DND-41 (cell line): ENCODE results near the gene SORBS1.

Experiments
- ATAC-seq: fragments of 200-7000 bp; cut with Tn5 transposase; 3 replicates; pipeline ENCODE4 v1.9.1; 2021; ENCODE audit warnings: low read depth; ENCODE audit not compliant: insufficient read depth
- DNase-seq: peaks from one replicate; pipeline ENCODE4 v3.0.0-alpha.2; 2020
- H2AFZ ChIP-seq: 2 replicates; pipeline ENCODE4 v1.6.0; 2012; ENCODE audit warnings: low read depth, low read length
- H3K27ac ChIP-seq: 2 replicates; pipeline ENCODE4 v1.5.1; 2012; ENCODE audit warnings: low read length, inconsistent platforms
- H3K27me3 ChIP-seq: fragments of 200-600 bp; sonication (generic); 2 replicates; pipeline ENCODE4 v1.6.0; 2012; ENCODE audit warnings: low read length, mild to moderate bottlenecking, inconsistent platforms; ENCODE audit not compliant: insufficient read depth, poor library complexity
- H3K36me3 ChIP-seq: 2 replicates; pipeline ENCODE4 v1.5.1; 2012; ENCODE audit warnings: low read length, inconsistent platforms; ENCODE audit not compliant: insufficient read depth
- H3K4me1 ChIP-seq: 2 replicates; pipeline ENCODE4 v1.5.1; 2012; ENCODE audit warnings: mild to moderate bottlenecking, low read length; ENCODE audit not compliant: insufficient read depth
- H3K4me2 ChIP-seq: 2 replicates; pipeline ENCODE4 v1.6.0; 2012; ENCODE audit warnings: mild to moderate bottlenecking, moderate library complexity, low read length, inconsistent platforms; ENCODE audit not compliant: insufficient read depth
- H3K4me3 ChIP-seq, 2 experiments: fragments of 200-600 bp in 1 of 2; shearing (Covaris generic) in 1 of 2; 2 replicates each; pipeline ENCODE4 v1.5.1; 2012 to 2016; ENCODE audit warnings: inconsistent platforms in 2 of 2, low read length in 2 of 2, mild to moderate bottlenecking in 2 of 2, low read depth in 1 of 2, moderate library complexity in 1 of 2
- H3K79me2 ChIP-seq: 2 replicates; pipeline ENCODE4 v1.6.0; 2012; ENCODE audit warnings: low read length, inconsistent platforms; ENCODE audit not compliant: insufficient read depth
- H3K9ac ChIP-seq: 2 replicates; pipeline ENCODE4 v1.6.0; 2012; ENCODE audit warnings: low read depth, mild to moderate bottlenecking, inconsistent platforms, low read length, moderate library complexity
- H3K9me3 ChIP-seq: 2 replicates; pipeline ENCODE4 v1.5.1; 2012; ENCODE audit warnings: low read length, moderate library complexity, mild to moderate bottlenecking, inconsistent platforms; ENCODE audit not compliant: insufficient read depth, severe bottlenecking
- H4K20me1 ChIP-seq: 2 replicates; pipeline ENCODE4 v1.6.0; 2012; ENCODE audit warnings: low read length; ENCODE audit not compliant: insufficient read depth
- EZH2 ChIP-seq: IDR thresholded peaks from 3 replicates; pipeline ENCODE4 v1.6.1; 2012; ENCODE audit warnings: borderline replicate concordance, low read depth, mild to moderate bottlenecking, moderate library complexity, low read length, inconsistent platforms; ENCODE audit not compliant: severe bottlenecking
- TF ChIP-seq, protein P1 (sequence below): IDR thresholded peaks from 2 replicates; pipeline ENCODE4 v1.5.1; 2012; ENCODE audit warnings: borderline replicate concordance, low read length, moderate library complexity, mild to moderate bottlenecking; ENCODE audit not compliant: poor library complexity, severe bottlenecking; ENCODE audit errors: extremely low read depth

SORBS1 gene

DNA sequence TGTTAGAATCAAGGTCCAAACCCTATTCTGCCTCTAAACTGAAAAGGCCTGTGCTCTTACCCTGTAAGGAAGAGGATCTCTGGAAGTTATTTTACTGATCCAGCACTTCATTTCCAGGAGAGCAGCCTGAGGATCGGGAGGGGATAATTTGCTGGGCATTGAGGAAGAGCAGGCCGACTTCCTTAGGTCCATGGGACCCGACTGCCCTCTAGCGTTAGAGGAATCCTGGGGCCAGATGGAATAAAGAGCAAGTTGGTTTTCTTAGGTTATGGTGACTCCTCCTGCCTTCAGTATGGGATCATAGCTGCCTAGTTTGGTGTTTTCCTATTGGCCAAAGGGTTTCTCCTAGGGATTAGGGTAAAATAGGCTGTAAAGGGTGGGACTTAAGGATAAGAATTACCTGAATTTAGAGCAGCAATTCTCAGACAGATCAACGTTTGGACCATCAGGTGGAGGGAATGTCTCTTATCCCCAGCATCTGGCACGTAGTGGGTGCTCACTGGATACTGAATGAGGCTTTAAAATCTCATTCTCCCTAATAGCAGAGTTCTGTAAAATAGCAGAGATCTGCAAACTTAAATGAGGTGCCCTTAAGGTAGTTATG, 40.0 kb upstream of the SORBS1 start:
- H4K20me1 ChIP-seq: 0 out of 2 replicates have a peak, but pooled peaks cover 3% of the 10 kb centered on the region
- no peaks in the 10 kb centered on the region for H3K4me1 ChIP-seq
- no peak overlapping the region for H3K9ac ChIP-seq
- no peak overlapping the region for H3K4me2 ChIP-seq
- H3K36me3 ChIP-seq: peaks cover 14% of the 10 kb centered on the region; the same call in 1 of the 2 replicates
- no peaks in the 10 kb centered on the region for H3K27me3 ChIP-seq
- 0 out of 2 replicates have a peak overlapping the region, but pooled peaks have one; percentile 32 for H2AFZ ChIP-seq
- DNase-seq: peak; percentile 51
- no peaks in the 10 kb centered on the region for H3K9me3 ChIP-seq
- H3K27ac ChIP-seq: no peak overlapping the region
- H3K79me2 ChIP-seq: no peaks in the 10 kb centered on the region
- peak; percentile 76 for ATAC-seq
- TF ChIP-seq, protein P1, sequence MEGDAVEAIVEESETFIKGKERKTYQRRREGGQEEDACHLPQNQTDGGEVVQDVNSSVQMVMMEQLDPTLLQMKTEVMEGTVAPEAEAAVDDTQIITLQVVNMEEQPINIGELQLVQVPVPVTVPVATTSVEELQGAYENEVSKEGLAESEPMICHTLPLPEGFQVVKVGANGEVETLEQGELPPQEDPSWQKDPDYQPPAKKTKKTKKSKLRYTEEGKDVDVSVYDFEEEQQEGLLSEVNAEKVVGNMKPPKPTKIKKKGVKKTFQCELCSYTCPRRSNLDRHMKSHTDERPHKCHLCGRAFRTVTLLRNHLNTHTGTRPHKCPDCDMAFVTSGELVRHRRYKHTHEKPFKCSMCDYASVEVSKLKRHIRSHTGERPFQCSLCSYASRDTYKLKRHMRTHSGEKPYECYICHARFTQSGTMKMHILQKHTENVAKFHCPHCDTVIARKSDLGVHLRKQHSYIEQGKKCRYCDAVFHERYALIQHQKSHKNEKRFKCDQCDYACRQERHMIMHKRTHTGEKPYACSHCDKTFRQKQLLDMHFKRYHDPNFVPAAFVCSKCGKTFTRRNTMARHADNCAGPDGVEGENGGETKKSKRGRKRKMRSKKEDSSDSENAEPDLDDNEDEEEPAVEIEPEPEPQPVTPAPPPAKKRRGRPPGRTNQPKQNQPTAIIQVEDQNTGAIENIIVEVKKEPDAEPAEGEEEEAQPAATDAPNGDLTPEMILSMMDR: peak; percentile 81
- no peak for TF ChIP-seq EZH2
- H3K4me3 ChIP-seq: no peak overlapping the region

DNA sequence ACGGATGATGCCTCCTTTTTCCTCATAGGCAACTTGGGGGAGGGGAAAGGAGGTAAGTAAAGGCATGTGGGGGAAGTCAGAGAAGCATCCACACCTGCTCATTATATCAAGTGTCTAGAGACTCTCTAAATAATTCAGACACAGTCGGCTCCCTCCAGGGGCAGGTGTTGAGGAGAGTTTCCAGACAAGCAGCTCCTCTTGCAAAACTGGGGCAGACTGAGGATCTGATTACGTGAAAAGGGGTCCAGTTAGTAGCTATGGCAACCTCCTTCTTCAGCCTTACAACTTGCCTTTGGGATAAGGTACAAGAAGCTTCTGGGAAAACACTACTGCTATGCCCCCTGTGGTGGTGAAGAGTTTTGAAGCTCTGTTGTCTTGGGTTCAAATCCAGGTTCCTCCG, 39.0 kb upstream of the SORBS1 start:
- ATAC-seq: no peak
- H2AFZ ChIP-seq: no peak overlapping the region
- no peak overlapping the region for H3K4me2 ChIP-seq
- no peaks in the 10 kb centered on the region for H3K79me2 ChIP-seq
- H3K9me3 ChIP-seq: no peaks in the 10 kb centered on the region
- H3K36me3 ChIP-seq: peaks cover 4% of the 10 kb centered on the region; the same call in 1 of the 2 replicates
- H3K4me1 ChIP-seq: no peaks in the 10 kb centered on the region
- H3K27ac ChIP-seq: no peak overlapping the region
- DNase-seq: no peak
- H4K20me1 ChIP-seq: no peaks in the 10 kb centered on the region
- no peak overlapping the region for H3K9ac ChIP-seq
- H3K4me3 ChIP-seq: no peak overlapping the region
- no peak for TF ChIP-seq EZH2
- TF ChIP-seq, protein P1: no peak
- H3K27me3 ChIP-seq: no peaks in the 10 kb centered on the region

DNA sequence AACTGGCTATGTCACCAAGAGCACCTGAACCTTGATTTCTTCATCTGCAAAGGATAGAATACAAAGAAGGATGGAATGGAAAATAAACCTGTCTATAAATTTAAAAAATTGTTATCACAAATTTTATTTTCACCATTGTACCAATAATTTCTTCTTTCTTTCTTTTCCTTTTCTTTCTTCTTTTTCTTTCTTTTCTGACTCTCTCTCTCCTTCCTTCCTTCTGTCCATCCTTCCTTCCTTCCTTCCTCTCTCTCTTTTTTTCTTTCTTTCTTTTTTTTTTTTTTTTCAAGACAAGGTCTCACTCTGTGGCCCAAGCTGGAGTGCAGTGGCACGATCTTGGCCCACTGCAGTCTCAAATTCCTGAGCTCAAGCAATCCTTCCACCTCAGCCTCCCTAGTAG, 36.6 kb upstream of the SORBS1 start:
- no peaks in the 10 kb centered on the region for H3K79me2 ChIP-seq

More for the DNA sequence above, 36.6 kb upstream of the SORBS1 start:
- Histone ChIP-seq H3K9ac (no peak overlapping the region), H3K9me3 (no peaks in the 10 kb centered on the region), H3K27me3 (no peaks in the 10 kb centered on the region), H3K4me3 (no peak overlapping the region), H2AFZ (no peak overlapping the region), H4K20me1 (no peaks in the 10 kb centered on the region), H3K4me2 (no peak overlapping the region), H3K36me3 (no peaks in the 10 kb centered on the region), H3K4me1 (no peaks in the 10 kb centered on the region), H3K27ac (no peak overlapping the region)
- ATAC-seq (no peak), DNase-seq (no peak)
- TF ChIP-seq, protein P1: no peak
- no peak for TF ChIP-seq EZH2
